K562 (cell line): ENCODE measurements around the gene NMNAT3.

Experiments used
- EZH2 ChIP-seq: IDR thresholded peaks from 2 replicates; pipeline ENCODE4 v1.6.1; 2012; ENCODE audit warnings: low read depth, mild to moderate bottlenecking, inconsistent platforms, low read length, borderline replicate concordance
- NFIC ChIP-seq: fragments of 450-650 bp; IDR thresholded peaks from 2 replicates; pipeline ENCODE4 v1.6.1; 2017; ENCODE audit warnings: mild to moderate bottlenecking, inconsistent platforms
- RAD21 ChIP-seq, 2 experiments: fragments of 250-450 bp in 1 of 2; fragments of 450-650 bp in 1 of 2; sonication (Bioruptor Pico) in 1 of 2; formaldehyde crosslinking in 1 of 2; IDR thresholded peaks in 1 of 2; conservative IDR thresholded peaks in 1 of 2; 2 replicates each; pipeline versions ENCODE4 v1.4.0 to v1.8.0; 2020 to 2022; ENCODE audit warnings: mild to moderate bottlenecking in 2 of 2, moderate library complexity in 1 of 2
- TF ChIP-seq, protein P1 (sequence below): fragments of 250-450 bp; sonication (Bioruptor Pico); IDR thresholded peaks from 2 replicates; pipeline ENCODE4 v1.5.0; 2021; ENCODE audit warnings: mild to moderate bottlenecking, moderate library complexity
- TF ChIP-seq, protein P2 (sequence below), 2 experiments: fragments of 450-650 bp; IDR thresholded peaks; 2 replicates each; pipeline ENCODE4 v1.6.1; 2016; ENCODE audit warnings: mild to moderate bottlenecking in 2 of 2, borderline replicate concordance in 1 of 2, low read depth in 1 of 2, moderate library complexity in 1 of 2

DNA sequence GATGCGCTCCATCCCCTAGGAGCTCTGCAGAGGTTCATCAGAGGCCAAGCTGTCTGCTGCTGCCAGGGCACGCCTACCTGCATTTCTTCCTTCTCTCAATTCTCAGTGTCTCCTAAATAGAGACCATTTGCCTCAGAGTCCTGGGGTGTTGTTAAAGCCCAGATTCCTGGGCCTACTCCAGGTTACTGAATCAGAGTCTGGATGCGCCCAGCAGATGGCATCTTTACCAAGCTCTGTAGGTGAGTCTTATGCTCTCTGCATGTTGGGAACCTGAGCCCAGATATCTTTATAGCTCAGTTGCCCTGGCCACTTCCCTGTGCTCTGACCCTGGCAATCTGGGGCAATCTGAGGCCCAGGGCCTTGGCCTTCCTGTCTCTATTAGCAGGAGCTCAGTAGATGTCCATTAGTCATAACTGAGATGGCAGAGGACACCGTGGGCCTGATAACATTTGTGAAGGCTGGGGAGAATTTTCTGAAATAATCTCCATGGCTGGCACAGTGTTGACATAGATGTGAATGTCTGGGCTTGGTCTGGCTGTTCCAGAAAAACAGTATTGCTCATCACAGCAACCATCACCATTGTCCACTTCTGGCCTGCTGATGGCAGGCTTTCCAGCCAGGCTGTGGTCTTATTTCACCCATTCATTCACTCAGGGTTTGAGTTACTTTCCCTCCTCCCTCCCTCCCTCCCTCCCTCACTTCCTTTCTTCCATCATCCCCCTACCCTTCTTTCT is 125.0 kb downstream of the NMNAT3 start:
- TF ChIP-seq, protein P1, sequence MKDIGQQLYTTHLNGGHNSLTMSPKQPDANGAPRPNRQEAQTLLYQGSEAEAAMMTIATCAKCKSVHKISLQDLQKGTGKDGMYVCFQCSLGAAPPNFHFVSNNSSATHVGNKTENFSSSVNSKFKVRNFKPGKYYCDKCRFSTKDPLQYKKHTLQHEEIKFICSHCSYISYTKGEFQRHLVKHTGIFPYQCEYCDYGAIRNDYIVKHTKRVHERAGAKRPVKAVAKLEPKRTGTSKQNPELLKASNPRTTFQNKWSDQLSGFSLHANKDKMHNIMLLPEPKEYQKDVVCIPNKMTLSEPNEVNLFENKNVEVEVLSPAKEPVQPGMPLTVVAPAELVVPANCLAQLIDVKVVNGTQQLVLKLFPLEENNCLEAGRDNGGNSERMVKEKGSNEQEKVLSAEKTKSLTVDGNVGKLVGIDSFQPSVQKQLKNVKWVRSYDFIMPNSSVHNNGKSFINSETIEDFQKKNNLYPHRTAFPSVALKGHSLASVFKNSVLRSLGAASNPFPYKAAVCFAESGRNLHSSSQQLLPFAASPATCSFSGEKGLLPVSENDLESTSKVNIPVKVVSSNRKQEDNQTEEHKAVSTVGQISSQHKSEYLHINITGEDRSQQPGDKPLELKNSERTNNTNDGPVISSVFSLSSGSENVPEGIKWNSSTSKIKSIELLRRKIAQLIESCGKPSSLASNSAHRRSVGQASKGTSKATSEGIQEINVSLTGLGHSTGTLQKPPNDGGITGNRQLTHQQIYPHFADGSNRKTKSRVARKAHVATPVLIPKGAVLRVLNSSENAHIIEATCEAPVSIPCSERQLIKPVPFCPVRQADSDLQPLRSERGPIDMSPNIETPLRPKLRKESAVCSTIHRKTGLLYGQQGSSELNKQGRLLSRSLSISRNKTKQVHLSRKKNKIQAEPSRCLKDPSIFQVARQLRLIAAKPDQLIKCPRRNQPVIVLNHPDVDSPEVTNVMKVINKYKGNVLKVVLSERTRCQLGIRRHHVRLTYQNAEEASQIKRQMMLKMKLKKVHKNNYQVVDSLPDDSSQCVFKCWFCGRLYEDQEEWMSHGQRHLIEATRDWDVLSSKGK (CRISPR knock-in tag): no peak
- no peak for TF ChIP-seq RAD21 (CRISPR knock-in tag; conservative IDR thresholded peaks at IDR 0.05 in 1 of 2, IDR thresholded peaks at IDR 0.05 in 1 of 2)
- no peak for TF ChIP-seq EZH2
- TF ChIP-seq NFIC: no peak
- TF ChIP-seq, protein P2, sequence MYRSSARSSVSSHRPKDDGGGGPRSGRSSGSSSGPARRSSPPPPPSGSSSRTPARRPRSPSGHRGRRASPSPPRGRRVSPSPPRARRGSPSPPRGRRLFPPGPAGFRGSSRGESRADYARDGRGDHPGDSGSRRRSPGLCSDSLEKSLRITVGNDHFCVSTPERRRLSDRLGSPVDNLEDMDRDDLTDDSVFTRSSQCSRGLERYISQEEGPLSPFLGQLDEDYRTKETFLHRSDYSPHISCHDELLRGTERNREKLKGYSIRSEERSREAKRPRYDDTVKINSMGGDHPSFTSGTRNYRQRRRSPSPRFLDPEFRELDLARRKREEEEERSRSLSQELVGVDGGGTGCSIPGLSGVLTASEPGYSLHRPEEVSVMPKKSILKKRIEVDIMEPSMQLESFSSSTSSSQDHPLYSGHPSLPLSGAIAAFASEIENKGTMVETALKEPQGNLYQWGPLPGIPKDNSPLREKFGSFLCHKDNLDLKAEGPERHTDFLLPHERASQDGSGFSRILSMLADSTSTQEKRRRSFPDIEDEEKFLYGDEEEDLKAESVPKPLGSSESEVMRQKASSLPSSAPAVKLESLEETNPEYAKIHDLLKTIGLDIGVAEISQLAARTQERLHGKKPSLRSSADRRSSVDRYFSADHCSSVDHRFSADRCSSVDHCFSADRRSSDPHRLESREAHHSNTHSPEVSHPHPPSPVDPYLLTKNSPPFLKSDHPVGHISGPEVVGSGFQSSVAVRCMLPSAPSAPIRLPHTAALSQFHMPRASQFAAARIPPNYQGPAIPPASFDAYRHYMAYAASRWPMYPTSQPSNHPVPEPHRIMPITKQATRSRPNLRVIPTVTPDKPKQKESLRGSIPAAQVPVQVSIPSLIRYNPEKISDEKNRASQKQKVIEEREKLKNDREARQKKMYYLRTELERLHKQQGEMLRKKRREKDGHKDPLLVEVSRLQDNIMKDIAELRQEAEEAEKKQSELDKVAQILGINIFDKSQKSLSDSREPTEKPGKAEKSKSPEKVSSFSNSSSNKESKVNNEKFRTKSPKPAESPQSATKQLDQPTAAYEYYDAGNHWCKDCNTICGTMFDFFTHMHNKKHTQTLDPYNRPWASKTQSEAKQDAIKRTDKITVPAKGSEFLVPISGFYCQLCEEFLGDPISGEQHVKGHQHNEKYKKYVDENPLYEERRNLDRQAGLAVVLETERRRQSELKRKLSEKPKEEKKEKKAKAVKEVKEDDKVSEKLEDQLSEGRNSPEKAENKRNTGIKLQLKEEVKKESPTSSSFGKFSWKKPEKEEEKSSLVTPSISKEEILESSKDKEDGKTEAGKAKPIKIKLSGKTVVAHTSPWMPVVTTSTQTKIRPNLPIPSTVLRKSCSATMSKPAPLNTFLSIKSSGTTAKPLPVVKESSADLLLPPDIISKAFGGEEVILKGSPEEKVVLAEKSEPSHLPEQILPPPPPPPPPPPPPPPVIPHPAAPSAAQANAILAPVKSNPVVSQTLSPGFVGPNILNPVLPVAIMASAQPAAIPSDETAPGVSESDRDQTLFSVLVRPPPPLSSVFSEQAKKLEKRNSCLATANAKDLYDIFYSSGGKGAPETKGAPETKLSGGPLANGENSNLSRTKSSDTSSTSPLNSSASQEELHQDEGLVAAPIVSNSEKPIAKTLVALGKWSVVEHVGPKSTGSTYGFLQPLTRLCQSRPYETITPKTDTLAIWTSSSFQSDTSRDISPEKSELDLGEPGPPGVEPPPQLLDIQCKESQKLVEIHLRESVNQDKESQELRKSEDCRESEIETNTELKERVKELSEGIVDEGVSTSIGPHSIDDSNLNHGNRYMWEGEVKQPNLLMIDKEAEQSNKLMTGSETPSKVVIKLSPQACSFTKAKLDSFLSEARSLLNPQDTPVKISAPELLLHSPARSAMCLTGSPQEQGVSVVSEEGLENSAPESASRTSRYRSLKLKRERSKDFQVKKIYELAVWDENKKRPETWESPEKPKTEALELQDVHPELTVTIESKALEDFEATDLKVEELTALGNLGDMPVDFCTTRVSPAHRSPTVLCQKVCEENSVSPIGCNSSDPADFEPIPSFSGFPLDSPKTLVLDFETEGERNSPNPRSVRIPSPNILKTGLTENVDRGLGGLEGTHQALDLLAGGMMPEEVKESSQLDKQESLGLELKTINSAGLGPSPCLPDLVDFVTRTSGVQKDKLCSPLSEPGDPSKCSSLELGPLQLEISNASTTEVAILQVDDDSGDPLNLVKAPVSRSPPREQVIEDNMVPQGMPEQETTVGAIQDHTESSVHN (IDR thresholded peaks at IDR 0.05; ENCODE audit: borderline replicate concordance in 1 of 2, low read depth in 1 of 2): no peak
